ENCODE data around the gene LDLRAP1. TPM values are rescaled to one million over a fixed set of nuclear protein-coding genes. Genes with fewer than 3 reads are reported as not detected.

Gene LDLRAP1
- total RNA-seq, 1 experiment from 2014 or later = 23.9 TPM

- peak overlapping the region; percentile 87 for H3K27ac ChIP-seq
These were observed 73.7 kb downstream of the LDLRAP1 start for GRCh38 chr1:25616987-25617624.

GRCh38 chr1:25617625-25618432, 74.4 kb downstream of the LDLRAP1 start:
- DNase-seq = peak in 1 of 2 experiments; percentile 66
- H3K27me3 ChIP-seq = no peaks in the 10 kb centered on the region
- H3K9me3 ChIP-seq (replicated peaks) = no peaks in the 10 kb centered on the region
- peak overlapping the region; percentile 87 for H3K27ac ChIP-seq
- peaks cover 12% of the 10 kb centered on the region for H3K4me1 ChIP-seq
- H3K36me3 ChIP-seq = peaks cover 8% of the 10 kb centered on the region; the same call in 1 of the 2 replicates
- peak overlapping the region; percentile 97 for H3K4me3 ChIP-seq

More at GRCh38 chr1:25616987-25617624, 73.7 kb downstream of the LDLRAP1 start:
- Histone ChIP-seq H3K36me3 (peaks cover 8% of the 10 kb centered on the region; the same call in 1 of the 2 replicates), H3K4me1 (peaks cover 12% of the 10 kb centered on the region), H3K27me3 (no peaks in the 10 kb centered on the region), H3K4me3 (peak overlapping the region; percentile 97), H3K9me3 (replicated peaks) (no peaks in the 10 kb centered on the region)
- peak in 1 of 2 experiments; percentile 38 for DNase-seq

GRCh38 chr1:25618433-25618808, 75.0 kb downstream of the LDLRAP1 start:
- peak overlapping the region; percentile 97 for H3K4me3 ChIP-seq

More at GRCh38 chr1:25618433-25618808, 75.0 kb downstream of the LDLRAP1 start:
- peaks cover 12% of the 10 kb centered on the region for H3K4me1 ChIP-seq
- peak; percentile 72 to 78 for DNase-seq
- no peaks in the 10 kb centered on the region for H3K9me3 ChIP-seq (replicated peaks)
- no peaks in the 10 kb centered on the region for H3K27me3 ChIP-seq
- peak overlapping the region; percentile 87 for H3K27ac ChIP-seq
- peaks cover 8% of the 10 kb centered on the region; the same call in 1 of the 2 replicates for H3K36me3 ChIP-seq

Other genes with a start within 250 kb of the LDLRAP1 start
- gene TMEM50A, start 205.3 kb upstream of the LDLRAP1 start, total RNA-seq (2014; rRNA removed; shearing (Covaris generic)) = 125 and 137 TPM in 2 replicates
- 0.18 and 0.28 TPM in 2 replicates for gene RHCE, start 122.8 kb upstream of the LDLRAP1 start, total RNA-seq (2014; rRNA removed; shearing (Covaris generic))
- 17.3 and 17.5 TPM in 2 replicates for gene MACO1, start 112.7 kb upstream of the LDLRAP1 start, total RNA-seq (2014; rRNA removed; shearing (Covaris generic))
- gene MAN1C1, start 73.2 kb downstream of the LDLRAP1 start, total RNA-seq (2014; rRNA removed; shearing (Covaris generic)) = 73.9 and 74.6 TPM in 2 replicates

Data from SJCRH30 (cell line).